H9 (cell line): ENCODE results near the gene GTF2F2. TPM values are rescaled to one million over a fixed set of nuclear protein-coding genes. Genes with fewer than 3 reads are reported as not detected.

ENCODE experiments used
- DNase-seq: peaks from one replicate; pipeline ENCODE4 v3.0.0-alpha.2; 2017
- H2AFZ ChIP-seq: one replicate; pipeline ENCODE4 v1.6.1; 2013; ENCODE audit warnings: mild to moderate bottlenecking, low read length, control low read depth, moderate library complexity
- H2AK5ac ChIP-seq: 2 replicates; pipeline ENCODE4 v1.6.1; 2013; ENCODE audit warnings: low read length, control low read depth, mixed read lengths; ENCODE audit not compliant: insufficient read length
- H2BK120ac ChIP-seq: one replicate; pipeline ENCODE4 v1.6.1; 2013; ENCODE audit warnings: low read depth, mild to moderate bottlenecking, low read length, control low read depth, inconsistent platforms; ENCODE audit not compliant: poor library complexity, severe bottlenecking
- H2BK12ac ChIP-seq: 2 replicates; pipeline ENCODE4 v1.6.1; 2013; ENCODE audit warnings: low read length, control low read depth, mixed read lengths, low read depth; ENCODE audit not compliant: insufficient read length
- H2BK15ac ChIP-seq: 2 replicates; pipeline ENCODE4 v1.6.1; 2013; ENCODE audit warnings: low read depth, low read length, control low read depth
- H2BK20ac ChIP-seq: one replicate; pipeline ENCODE4 v1.6.1; 2013; ENCODE audit warnings: low read depth, mild to moderate bottlenecking, low read length, control low read depth, inconsistent platforms; ENCODE audit not compliant: poor library complexity, severe bottlenecking
- H2BK5ac ChIP-seq: 2 replicates; pipeline ENCODE4 v1.6.1; 2013; ENCODE audit warnings: low read length, control low read depth, mixed read lengths; ENCODE audit not compliant: insufficient read length
- H3K14ac ChIP-seq: 2 replicates; pipeline ENCODE4 v1.6.1; 2013; ENCODE audit warnings: low read length, control low read depth; ENCODE audit not compliant: insufficient read depth
- H3K18ac ChIP-seq: 2 replicates; pipeline ENCODE4 v1.6.1; 2013; ENCODE audit warnings: low read depth, mild to moderate bottlenecking, mixed read lengths, low read length, control low read depth; ENCODE audit not compliant: insufficient read length
- H3K23ac ChIP-seq: 2 replicates; pipeline ENCODE4 v1.6.1; 2013; ENCODE audit warnings: low read length, control low read depth, mixed read lengths, low read depth; ENCODE audit not compliant: insufficient read length
- H3K23me2 ChIP-seq: 2 replicates; pipeline ENCODE4 v1.6.1; 2013; ENCODE audit warnings: low read depth, mild to moderate bottlenecking, mixed read lengths, low read length, control low read depth; ENCODE audit not compliant: insufficient read length, poor library complexity, severe bottlenecking
- H3K27ac ChIP-seq: 2 replicates; pipeline ENCODE4 v1.5.1; 2013; ENCODE audit warnings: low read length, control low read depth, mixed read lengths, low read depth; ENCODE audit not compliant: insufficient read length
- H3K27me3 ChIP-seq: 2 replicates; pipeline ENCODE4 v1.6.1; 2013; ENCODE audit warnings: low read length, control low read depth, inconsistent platforms; ENCODE audit not compliant: insufficient read depth
- H3K4ac ChIP-seq: 2 replicates; pipeline ENCODE4 v1.6.1; 2013; ENCODE audit warnings: low read depth, mild to moderate bottlenecking, control low read depth, inconsistent platforms, low read length, moderate library complexity
- H3K4me1 ChIP-seq: 2 replicates; pipeline ENCODE4 v1.6.1; 2013; ENCODE audit warnings: low read length, control low read depth, inconsistent platforms; ENCODE audit not compliant: insufficient read depth
- H3K4me2 ChIP-seq: 2 replicates; pipeline ENCODE4 v1.6.1; 2013; ENCODE audit warnings: low read length, control low read depth, mixed read lengths; ENCODE audit not compliant: insufficient read length, insufficient read depth
- H3K56ac ChIP-seq: 2 replicates; pipeline ENCODE4 v1.6.1; 2013; ENCODE audit warnings: low read depth, mild to moderate bottlenecking, mixed read lengths, low read length, control low read depth; ENCODE audit not compliant: insufficient read length
- H3K79me1 ChIP-seq: 2 replicates; pipeline ENCODE4 v1.6.1; 2013; ENCODE audit warnings: low read depth, mild to moderate bottlenecking, moderate library complexity, low read length, control low read depth, inconsistent platforms; ENCODE audit not compliant: insufficient read depth, poor library complexity, severe bottlenecking
- H3K79me2 ChIP-seq: 2 replicates; pipeline ENCODE4 v1.6.1; 2013; ENCODE audit warnings: low read length, control low read depth, inconsistent platforms; ENCODE audit not compliant: insufficient read depth
- H3K9ac ChIP-seq: 2 replicates; pipeline ENCODE4 v1.6.1; 2013; ENCODE audit warnings: low read length, control low read depth, mixed read lengths; ENCODE audit not compliant: insufficient read length; ENCODE audit errors: extremely low read depth
- H3K9me3 ChIP-seq: one replicate; pipeline ENCODE4 v1.6.1; 2013; ENCODE audit warnings: low read depth, low read length, inconsistent platforms; ENCODE audit not compliant: control insufficient read depth
- H3T11ph ChIP-seq: one replicate; pipeline ENCODE4 v1.6.1; 2013; ENCODE audit warnings: mild to moderate bottlenecking, low read length, control low read depth, inconsistent platforms
- H4K20me1 ChIP-seq: one replicate; pipeline ENCODE4 v1.6.1; 2013; ENCODE audit not compliant: control insufficient read depth, insufficient read length, insufficient read depth
- H4K5ac ChIP-seq: 2 replicates; pipeline ENCODE4 v1.6.1; 2013; ENCODE audit warnings: low read depth, mild to moderate bottlenecking, mixed read lengths, low read length, control low read depth; ENCODE audit not compliant: insufficient read length
- H4K8ac ChIP-seq: replicated peaks from 2 replicates; pipeline ENCODE4 v1.6.1; 2013; ENCODE audit warnings: low read length, control low read depth, mixed read lengths, low read depth; ENCODE audit not compliant: insufficient read length
- H4K91ac ChIP-seq: 2 replicates; pipeline ENCODE4 v1.6.1; 2013; ENCODE audit warnings: low read depth, mild to moderate bottlenecking, moderate library complexity, mixed read lengths, low read length, control low read depth; ENCODE audit not compliant: insufficient read length
- H3K27ac Mint-ChIP-seq, 3 experiments: 2 replicates in 2 of 3; 3 replicates in 1 of 3; pipeline ENCODE4 v1.8.0; 2020 to 2021; ENCODE audit warnings: mixed read lengths in 3 of 3, mild to moderate bottlenecking in 1 of 3, moderate library complexity in 1 of 3
- H3K27me3 Mint-ChIP-seq: 2 replicates; pipeline ENCODE4 v1.8.0; 2021; ENCODE audit warnings: low read depth, mild to moderate bottlenecking, moderate library complexity, mixed read lengths
- H3K36me3 Mint-ChIP-seq, 3 experiments: 2 replicates in 2 of 3; 3 replicates in 1 of 3; pipeline ENCODE4 v1.8.0; 2020 to 2021; ENCODE audit warnings: low read depth in 3 of 3, mixed read lengths in 3 of 3; ENCODE audit not compliant: insufficient read depth in 1 of 3
- H3K4me1 Mint-ChIP-seq, 2 experiments: 2 replicates each; pipeline ENCODE4 v1.8.0; 2020; ENCODE audit warnings: mixed read lengths in 2 of 2
- H3K4me3 Mint-ChIP-seq, 2 experiments: 2 replicates in 1 of 2; 3 replicates in 1 of 2; pipeline ENCODE4 v1.8.0; 2020 to 2021; ENCODE audit warnings: mild to moderate bottlenecking in 2 of 2, mixed read lengths in 2 of 2, moderate library complexity in 1 of 2
- H3K9me3 Mint-ChIP-seq, 2 experiments: 2 replicates in 1 of 2; 3 replicates in 1 of 2; pipeline ENCODE4 v1.8.0; 2020; ENCODE audit warnings: mild to moderate bottlenecking in 2 of 2, mixed read lengths in 2 of 2, moderate library complexity in 1 of 2
- WGBS: extraction: QIAGEN DNeasy Blood & Tissue Kit; methylation state at CpG from one replicate; pipeline ENCODE4 v1.1.7; 2013; ENCODE audit warnings: missing lambda C conversion rate, low lambda C conversion rate, mixed read lengths; ENCODE audit not compliant: insufficient read length; ENCODE audit errors: extremely low coverage; 5-methylcytosine and 5-hydroxymethylcytosine counted together
- total RNA-seq: library from RNA; stranded (reverse); gene quantifications from 2 replicates; pipeline ENCODE4 v1.2.1, GENCODE V29; 2021
- TF ChIP-seq, protein P1 (sequence below): fragments of 200-600 bp; sonication (generic); conservative IDR thresholded peaks from 3 replicates; pipeline ENCODE4 v1.8.0; 2021; ENCODE audit warnings: antibody characterized with exemption, mild to moderate bottlenecking

The GTF2F2 gene
- total RNA-seq, 1 experiment from 2014 or later: 29.6 TPM

DNA sequence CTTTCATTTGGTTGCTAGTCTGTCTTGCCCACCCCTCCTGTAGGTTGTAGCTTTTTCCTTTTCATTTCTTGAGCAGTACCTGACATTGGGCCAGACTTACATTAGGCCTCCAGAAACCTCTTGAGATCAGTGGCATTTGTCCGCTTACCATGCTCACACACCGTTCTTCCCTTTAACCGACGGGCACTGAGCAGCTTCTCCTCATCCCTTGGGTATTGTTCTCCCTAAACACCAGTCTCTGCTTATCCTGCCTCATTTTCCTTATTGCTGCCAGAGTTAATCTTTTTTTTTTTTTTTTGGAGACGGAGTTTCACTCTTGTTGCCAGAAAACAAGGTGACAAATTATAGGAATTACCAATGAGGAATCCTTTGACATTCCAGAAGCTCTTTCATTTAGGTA is 107.7 kb downstream of the GTF2F2 start:
- H4K5ac ChIP-seq: no peak overlapping the region
- Mint-ChIP-seq H3K27ac (peak overlapping the region in 1 of 3 experiments; percentile 18; a peak in 1 of 7 replicates), H3K4me3 (no peak overlapping the region), H3K9me3 (no peaks in the 10 kb centered on the region), H3K4me1 (peaks cover 11 to 19% of the 10 kb centered on the region in 2 experiments), H3K27me3 (no peaks in the 10 kb centered on the region), H3K36me3 (peaks cover 0 to 3% (median 0%) of the 10 kb centered on the region in 3 experiments; a peak in 1 of 7 replicates)
- H3K27me3 ChIP-seq: no peaks in the 10 kb centered on the region
- TF ChIP-seq, protein P1, sequence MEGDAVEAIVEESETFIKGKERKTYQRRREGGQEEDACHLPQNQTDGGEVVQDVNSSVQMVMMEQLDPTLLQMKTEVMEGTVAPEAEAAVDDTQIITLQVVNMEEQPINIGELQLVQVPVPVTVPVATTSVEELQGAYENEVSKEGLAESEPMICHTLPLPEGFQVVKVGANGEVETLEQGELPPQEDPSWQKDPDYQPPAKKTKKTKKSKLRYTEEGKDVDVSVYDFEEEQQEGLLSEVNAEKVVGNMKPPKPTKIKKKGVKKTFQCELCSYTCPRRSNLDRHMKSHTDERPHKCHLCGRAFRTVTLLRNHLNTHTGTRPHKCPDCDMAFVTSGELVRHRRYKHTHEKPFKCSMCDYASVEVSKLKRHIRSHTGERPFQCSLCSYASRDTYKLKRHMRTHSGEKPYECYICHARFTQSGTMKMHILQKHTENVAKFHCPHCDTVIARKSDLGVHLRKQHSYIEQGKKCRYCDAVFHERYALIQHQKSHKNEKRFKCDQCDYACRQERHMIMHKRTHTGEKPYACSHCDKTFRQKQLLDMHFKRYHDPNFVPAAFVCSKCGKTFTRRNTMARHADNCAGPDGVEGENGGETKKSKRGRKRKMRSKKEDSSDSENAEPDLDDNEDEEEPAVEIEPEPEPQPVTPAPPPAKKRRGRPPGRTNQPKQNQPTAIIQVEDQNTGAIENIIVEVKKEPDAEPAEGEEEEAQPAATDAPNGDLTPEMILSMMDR: no peak
- H3K9ac ChIP-seq: no peak overlapping the region
- no peak overlapping the region for H3K14ac ChIP-seq
- H2AK5ac ChIP-seq: no peak overlapping the region
- no peaks in the 10 kb centered on the region for H3K23me2 ChIP-seq
- no peak overlapping the region for H2BK20ac ChIP-seq
- H3K79me2 ChIP-seq: no peaks in the 10 kb centered on the region
- no peaks in the 10 kb centered on the region for H3K9me3 ChIP-seq
- WGBS: no CpG with 5 or more reads among the region's 5 CpGs
- no peak overlapping the region for H2BK15ac ChIP-seq
- no peak overlapping the region for H4K91ac ChIP-seq
- H3T11ph ChIP-seq: no peak overlapping the region
- H3K4ac ChIP-seq: no peak overlapping the region
- no peak overlapping the region for H2BK12ac ChIP-seq
- no peak overlapping the region for H3K27ac ChIP-seq
- no peak overlapping the region for H2BK120ac ChIP-seq
- no peak overlapping the region for H3K56ac ChIP-seq
- H4K20me1 ChIP-seq: no peaks in the 10 kb centered on the region
- no peaks in the 10 kb centered on the region for H3K79me1 ChIP-seq
- DNase-seq: no peak
- no peak overlapping the region for H3K4me2 ChIP-seq
- no peak overlapping the region for H2BK5ac ChIP-seq
- H2AFZ ChIP-seq: no peak overlapping the region
- H3K4me1 ChIP-seq: no peaks in the 10 kb centered on the region
- H3K23ac ChIP-seq: no peak overlapping the region
- peak overlapping the region; percentile 87 for H4K8ac ChIP-seq
- H3K18ac ChIP-seq: no peak overlapping the region
